ENCODE measurements around the gene MRPL58.
"Not testable (repeated sequence)": the region's sequence is repeated elsewhere in the genome, so short reads cannot be mapped to it uniquely, and the experiment has no call there.

MRPL58 gene

DNA sequence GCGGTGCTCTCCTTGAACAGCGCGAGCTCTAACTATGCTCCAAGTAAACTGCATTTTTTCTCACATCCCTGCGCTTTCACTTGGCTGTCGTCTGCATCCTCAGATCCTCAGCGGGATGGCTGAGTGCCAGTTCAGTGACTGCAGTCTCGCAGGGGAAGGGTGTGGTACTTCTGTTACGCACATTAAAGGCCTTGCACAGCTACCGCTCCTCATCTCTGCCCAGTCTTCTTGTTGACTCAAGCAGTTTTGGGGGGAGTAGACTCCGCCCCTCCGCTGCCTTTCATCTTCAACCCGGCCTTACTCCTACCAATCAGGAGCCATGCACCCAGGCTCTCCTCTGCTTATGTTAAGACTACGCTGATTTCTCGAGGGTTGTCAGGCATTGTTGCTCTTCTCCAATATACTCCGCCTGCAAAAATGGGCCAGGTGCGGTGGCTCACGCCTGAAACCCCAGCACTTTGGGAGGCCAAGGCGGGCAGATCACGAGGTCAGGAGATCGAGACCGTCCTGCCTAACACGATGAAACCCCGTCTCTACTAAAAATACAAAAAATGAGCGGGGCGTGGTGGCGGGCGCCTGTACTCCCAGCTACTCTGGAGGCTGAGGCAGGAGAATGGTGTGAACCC lies 24.3 kb downstream of the MRPL58 start:
- in situ Hi-C loops (cut with MboI; ENCODE audit: low pct_unique_long_range_greater_than_20kb, low sequenced_read_pairs): no loop called here
- DNase-seq: no peak

DNA sequence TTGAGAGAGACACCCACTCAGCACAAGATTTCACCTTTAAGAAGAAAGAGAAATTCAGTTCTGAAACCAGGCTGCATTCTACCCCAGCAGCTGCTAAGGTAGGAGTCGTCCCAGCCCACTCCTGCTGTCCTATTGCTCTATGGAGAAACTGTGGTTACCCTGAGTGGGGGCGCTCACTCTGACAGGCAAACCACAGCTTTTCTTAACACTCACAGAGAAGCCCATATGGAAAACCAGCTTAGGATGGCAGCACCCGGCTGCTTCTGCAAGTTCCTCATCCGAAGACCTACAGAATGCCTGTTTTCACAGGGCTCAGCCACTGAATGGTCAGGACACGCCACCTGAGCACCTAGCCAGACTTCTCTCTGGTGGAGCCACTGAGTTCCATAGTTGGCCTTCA lies 26.8 kb downstream of the MRPL58 start:
- in situ Hi-C loops (cut with MboI; ENCODE audit: low pct_unique_long_range_greater_than_20kb, low sequenced_read_pairs): no loop called here
- DNase-seq: peak; percentile 72

DNA sequence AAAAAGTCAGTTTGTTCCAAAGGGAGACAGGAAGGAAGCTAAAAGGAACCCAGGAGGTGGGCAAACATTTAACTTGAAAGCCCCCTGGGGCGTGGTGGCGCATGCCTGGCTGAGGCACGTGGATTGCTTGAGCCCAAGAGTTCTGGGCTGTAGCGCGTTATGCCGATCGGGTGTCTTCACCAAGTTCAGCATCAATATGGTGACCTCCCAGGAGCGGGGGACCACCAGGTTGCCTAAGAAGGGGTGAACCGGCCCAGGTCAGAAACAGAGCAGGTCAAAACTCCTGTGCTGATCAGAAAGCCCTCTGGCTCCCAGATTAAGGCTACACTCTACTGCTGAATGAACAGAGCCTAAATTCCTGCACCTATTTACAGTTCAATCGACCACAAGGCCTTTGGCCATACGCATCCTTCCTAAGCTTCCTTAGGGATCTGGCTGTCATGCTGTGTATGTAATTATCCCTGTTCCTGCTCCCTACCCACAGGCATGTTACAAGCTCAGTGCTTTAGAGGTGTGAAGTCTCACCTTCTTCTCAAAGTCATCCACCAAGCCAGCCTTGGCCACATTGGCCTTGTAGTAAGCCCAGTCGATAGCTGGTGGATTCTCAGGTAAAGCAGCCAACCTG lies 29.3 kb downstream of the MRPL58 start:
- DNase-seq: no peak
- in situ Hi-C loops (cut with MboI; ENCODE audit: low pct_unique_long_range_greater_than_20kb, low sequenced_read_pairs): no loop called here

DNA sequence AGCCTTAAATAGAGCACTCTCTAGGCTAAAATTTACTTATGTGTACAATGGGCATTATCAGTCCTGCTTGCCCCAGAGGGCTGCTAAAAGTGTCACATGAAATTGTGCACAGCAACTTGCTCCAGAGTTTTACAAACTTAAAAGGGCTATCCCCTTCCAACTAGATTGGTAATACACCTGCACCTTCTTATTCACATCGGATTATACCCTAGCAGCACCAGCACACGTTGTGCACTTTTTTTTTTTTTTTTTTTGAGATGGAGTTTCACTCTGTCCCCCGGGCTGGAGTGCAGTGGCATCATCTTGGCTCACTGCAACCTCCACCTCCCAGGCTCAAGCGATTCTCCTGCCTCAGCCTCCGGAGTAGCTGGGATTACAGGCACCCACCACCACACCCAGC lies 31.3 kb downstream of the MRPL58 start:
- DNase-seq; in situ Hi-C loops (cut with MboI; ENCODE audit: low pct_unique_long_range_greater_than_20kb, low sequenced_read_pairs): not testable (repeated sequence)

DNA sequence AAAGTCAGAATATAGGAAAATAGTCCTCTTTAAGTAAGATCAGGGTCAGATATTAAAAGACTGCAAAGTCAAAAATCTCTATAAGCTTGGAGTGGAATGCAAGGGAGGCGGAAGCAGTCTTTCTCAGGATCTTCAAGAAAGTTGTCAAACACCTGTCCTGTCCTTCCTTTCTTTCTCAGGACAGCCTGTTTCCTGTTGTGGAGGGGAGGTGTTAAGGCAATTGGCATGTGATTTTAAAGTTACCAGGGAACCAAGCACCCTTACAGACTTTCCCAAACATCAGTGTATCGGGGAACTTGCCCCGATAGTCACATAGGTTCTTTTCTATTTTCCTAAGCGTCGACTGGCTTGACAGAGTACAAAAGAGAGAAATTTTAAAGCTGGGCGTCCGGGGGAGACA lies 32.2 kb downstream of the MRPL58 start:
- in situ Hi-C loops (cut with MboI; ENCODE audit: low pct_unique_long_range_greater_than_20kb, low sequenced_read_pairs): no loop called here
- DNase-seq: no peak

DNA sequence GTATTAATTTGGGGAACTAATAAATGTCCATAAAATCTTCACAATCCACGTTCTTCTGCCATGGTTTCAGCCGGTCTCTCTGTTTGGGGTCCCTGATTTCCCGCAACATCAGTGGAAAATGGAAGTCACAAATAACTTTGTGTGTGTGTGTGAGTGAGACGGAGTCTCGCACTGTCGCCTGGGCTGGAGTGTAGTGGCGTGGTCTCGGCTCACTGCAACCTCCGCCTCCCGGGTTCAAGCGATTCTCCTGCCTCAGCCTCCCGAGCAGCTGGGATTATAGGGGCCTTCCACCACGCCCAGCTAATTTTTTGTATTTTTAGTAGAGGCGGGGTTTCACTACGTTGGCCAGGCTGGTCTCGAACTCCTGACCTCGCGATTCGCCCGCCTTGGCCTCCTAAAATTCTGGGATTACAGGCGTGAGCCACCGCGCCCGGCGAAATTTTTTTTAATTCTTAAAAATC lies 33.5 kb downstream of the MRPL58 start:
- in situ Hi-C loops (cut with MboI; ENCODE audit: low pct_unique_long_range_greater_than_20kb, low sequenced_read_pairs); DNase-seq: not testable (repeated sequence)

DNA sequence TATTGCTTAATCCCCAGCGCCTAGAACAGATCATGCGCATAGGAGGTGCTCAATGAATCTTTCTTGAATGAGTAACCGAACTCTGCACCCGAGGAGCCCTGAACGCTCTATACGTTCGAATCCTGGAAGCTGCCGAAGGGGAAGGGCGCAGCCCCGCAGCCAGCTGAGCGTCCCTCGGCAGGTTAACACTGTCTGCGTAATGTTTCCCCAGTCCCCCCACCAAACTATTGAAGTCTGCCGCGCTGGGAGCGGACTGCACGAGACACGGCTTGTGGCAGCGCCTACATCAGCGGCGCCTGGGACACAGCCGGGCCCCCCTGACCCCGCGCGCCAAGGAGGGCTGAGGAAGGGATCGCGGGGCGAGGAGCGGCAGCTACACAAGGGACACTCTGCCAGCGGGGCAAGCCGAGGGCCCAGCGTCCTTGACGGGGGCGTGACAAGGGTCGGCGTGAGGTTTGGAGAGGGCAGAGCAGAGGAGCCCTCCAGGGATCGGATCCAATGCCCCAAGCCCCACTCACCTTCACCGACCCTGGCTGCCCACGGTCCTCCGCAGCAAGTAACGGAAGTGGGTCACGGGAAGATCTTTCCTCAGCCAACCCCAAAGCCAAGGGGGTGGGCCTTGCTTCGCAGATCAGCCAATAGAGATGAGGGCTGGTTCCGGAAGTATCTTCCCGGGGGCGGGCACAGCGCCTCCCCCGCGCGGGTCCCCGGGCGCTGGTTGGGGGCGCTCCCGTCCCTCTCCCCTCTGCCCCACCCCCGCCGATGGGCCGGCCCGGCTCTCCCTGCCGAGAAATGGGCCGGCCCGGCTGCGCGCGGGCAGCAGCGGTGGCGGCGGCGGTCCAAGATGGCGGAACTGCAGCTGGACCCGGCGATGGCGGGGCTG lies 34.2 kb downstream of the MRPL58 start, which contains the start of the genes ATP5PD and KCTD2:
ATP5PD (minus strand) TSS at position 563 of the 883 bp plus-strand sequence. CDS start 4,319 bp downstream, outside the sequence.
KCTD2 (plus strand) TSS at position 819 of the 883 bp plus-strand sequence; CDS start at position 845, 26 bp downstream.
- in situ Hi-C loops (cut with MboI; ENCODE audit: low pct_unique_long_range_greater_than_20kb, low sequenced_read_pairs): no loop called here
- peak; percentile 97 for DNase-seq

DNA sequence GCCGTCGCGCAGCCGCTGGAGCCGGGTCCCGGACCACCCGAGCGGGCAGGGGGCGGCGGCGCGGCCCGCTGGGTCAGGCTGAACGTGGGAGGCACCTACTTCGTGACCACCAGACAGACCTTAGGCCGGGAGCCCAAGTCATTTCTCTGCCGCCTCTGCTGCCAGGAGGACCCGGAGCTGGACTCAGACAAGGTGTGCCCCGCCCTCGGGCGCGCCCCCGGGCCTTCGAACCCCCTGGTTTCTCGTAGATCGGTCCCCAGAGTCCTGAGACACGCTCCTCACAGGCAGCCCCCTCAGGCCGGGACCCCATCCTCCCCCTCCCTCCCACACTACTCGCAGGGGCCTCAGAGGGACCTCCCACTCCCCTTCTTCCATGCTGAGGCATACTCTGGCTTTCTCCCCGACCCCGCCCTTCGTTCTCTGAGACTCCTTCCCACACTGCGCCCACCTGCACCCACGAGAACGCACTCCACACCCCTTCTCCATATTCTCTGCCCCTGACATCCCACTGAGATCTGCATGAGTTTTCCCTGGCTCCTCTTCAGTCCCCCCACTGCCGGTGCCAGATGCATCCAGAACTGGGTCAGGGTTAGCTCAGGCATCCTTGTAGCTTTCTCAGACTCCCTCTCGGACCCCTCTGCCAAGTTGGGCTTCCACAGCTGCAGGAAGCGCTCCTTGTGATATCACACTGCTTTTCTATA lies 35.1 kb downstream of the MRPL58 start:
- in situ Hi-C loops (cut with MboI; ENCODE audit: low pct_unique_long_range_greater_than_20kb, low sequenced_read_pairs): no loop called here
- no peak for DNase-seq

DNA sequence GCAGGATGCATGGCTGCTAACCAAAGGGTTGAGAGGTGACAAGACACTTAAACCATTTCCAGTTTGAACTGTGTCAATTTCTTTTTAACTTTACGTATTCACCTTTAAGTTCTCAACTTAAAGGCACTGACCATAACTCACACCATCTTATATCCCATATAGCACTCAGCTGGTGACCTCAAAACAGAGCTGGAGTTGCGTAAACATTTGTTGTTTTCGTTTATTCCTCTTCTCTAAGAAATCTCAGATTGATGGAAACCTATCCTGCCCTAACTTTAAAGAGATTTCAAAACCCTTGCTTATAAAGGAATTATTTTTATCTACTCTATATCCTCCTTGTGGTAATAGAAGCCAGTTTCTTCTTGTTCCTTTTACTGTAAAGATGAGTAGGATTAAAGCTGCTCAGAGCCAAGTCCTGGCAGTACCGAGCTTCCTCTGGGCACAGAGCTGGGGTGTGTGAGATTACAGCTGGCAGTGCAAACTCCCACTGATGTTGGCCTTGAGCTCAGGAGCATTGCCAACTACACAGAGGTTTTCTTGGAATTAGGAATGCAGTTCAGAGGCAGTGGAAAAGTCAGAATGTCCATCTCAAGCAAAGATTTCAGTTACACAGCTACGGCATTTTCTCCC lies 35.9 kb downstream of the MRPL58 start:
- no peak for DNase-seq
- in situ Hi-C loops (cut with MboI; ENCODE audit: low pct_unique_long_range_greater_than_20kb, low sequenced_read_pairs): no loop called here

DNA sequence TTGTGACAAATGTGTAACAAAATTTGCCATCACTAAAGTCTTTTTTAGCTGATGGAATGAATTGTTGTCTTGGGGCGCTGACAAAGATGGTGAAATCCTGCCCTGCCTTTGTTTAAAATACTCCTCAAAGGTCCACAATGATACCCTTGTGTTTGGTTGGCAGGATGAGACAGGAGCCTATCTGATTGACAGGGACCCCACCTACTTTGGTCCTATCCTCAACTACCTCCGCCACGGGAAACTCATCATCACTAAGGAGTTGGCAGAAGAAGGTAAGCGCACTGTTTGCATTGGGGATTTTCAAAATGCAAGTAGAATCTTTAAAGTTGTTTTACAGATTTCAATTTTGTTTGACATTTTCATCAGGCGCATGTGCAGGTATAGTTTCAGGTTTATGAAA lies 36.6 kb downstream of the MRPL58 start:
- in situ Hi-C loops (cut with MboI; ENCODE audit: low pct_unique_long_range_greater_than_20kb, low sequenced_read_pairs): no loop called here

DNA sequence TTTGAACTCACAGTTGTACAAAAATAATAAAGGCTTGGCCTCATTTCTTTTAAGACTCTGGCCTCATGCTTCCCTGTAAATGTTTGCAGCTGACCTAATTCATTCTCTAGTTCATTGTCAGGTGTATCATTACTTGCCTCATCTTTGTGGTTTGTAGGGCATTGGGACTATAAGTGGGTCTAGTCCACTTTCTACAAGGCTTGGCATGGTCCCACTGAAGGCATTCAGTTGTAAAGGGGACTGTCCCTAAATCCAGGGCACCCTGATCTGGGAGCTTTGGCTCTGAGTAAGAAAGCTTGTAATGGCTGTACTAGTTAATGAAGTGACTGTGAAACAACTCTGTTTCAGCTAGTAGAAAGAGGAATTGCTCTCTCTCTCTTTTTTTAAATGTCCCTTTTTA lies 37.2 kb downstream of the MRPL58 start:
- no peak for DNase-seq
- in situ Hi-C loops (cut with MboI; ENCODE audit: low pct_unique_long_range_greater_than_20kb, low sequenced_read_pairs): no loop called here

More for the DNA sequence above, 36.6 kb downstream of the MRPL58 start:
- DNase-seq: no peak

DNA sequence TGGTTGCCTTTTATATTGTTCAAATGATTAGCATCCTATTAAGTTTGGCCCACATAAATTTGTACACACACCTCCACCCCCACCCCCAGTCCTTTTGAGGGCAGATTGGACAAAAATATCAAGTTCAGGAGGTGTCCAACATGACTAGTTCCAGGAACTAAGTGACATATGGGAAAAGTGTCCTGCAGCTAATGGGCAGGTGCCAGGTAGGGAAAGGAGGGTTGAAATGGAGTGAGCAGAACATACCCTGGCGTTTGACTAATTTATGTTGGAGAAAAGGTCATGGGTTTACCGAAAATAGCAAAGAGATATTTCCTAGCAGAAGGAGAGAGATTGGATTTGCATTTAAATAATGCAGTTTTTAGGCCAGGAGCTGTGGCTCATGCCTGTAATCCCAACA lies 39.5 kb downstream of the MRPL58 start:
- in situ Hi-C loops (cut with MboI; ENCODE audit: low pct_unique_long_range_greater_than_20kb, low sequenced_read_pairs): no loop called here
- no peak for DNase-seq

DNA sequence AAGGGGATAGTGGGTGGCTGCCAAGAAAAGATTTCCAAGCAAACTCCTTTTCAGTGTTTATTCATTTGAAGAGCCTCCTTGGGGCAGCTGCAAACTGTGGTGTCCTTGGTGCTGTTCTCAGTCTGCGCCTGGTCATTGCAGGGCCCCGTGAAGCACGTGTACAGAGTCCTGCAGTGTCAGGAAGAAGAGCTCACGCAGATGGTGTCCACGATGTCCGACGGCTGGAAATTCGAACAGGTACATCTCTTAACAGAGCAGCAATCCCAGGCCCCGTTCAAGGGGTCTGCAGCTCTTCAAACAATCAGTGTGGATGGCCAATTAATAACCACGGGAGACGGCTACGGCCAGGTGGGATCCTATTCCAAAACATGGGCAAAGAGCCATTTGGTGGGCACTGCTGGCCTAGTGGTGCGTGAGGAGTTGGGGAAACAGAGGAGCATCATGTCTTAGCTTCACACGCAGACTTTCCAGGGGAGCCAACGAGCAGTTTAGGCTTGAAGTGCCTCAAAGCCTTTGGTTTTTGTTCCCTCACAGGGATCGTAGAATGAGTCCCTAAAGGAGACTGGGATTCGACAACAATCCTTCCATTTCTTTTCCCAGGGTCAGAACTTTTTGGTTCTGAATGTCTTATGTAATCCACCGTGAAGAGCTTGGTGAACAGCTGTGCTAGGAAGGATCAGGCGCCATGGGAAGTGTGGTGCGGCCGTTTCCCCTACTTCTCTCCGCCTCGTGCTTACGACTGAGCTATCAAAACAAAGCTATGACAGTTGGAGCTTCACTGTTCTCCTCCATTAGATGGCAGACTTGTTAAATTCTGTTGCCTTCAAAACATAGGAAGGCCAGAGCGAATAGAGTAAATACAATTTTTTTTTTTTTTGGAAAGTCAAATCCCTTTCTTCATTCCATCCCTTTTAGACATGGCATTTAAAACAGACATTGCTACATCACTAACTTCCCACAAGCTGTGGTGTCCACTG lies 47.2 kb downstream of the MRPL58 start:
- in situ Hi-C loops (cut with MboI; ENCODE audit: low pct_unique_long_range_greater_than_20kb, low sequenced_read_pairs): no loop called here
- peak; percentile 72 for DNase-seq

DNA sequence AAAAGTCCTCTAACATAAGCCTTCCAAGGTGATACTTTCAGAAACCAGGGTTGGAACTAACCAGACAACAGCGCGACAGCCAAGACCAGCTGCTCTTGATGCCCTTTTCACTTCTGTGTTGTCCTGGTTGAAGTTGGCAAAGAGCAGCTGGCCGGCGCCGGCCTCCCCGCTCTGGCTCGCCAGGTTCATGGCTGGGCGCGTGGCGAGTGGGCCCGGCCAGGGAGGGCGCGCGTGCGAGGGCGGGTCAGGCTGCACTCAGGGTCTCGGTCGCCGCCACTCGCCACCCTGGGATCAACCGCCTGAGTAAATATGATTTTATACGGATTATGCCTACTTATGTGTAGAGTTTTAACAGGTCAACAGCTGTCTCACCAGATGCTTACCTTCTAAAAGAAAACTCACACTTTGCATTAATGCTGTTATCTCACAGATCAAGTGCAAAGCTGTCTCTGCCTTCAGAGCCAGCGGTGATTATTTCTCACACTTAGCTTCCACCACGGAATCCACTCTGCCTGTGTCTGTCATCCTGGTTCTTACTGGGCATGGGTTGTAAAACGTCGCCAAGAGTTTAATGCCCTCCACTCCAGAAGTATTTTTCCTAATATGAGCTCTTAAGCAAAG lies 48.1 kb downstream of the MRPL58 start:
- in situ Hi-C loops (cut with MboI; ENCODE audit: low pct_unique_long_range_greater_than_20kb, low sequenced_read_pairs): no loop called here
- DNase-seq: no peak

DNA sequence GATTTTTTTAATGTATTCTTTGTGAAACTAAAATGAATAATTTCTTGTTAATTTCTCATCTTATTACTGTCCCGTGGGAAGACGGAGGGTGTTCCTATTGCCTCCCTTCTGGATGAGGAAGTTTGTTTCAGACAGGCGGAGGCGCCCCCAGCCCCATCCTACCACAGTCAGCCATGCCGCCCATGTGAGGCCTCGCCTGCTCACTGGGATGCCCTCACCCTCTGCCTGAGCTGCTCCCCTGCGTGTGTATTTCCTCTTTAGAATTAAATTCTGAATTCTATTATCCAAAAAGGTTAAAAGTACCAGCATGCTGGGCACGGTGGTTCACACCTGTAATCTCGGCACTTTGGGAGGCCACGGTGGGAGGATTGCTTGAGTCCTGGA lies 48.6 kb downstream of the MRPL58 start:
- in situ Hi-C loops (cut with MboI; ENCODE audit: low pct_unique_long_range_greater_than_20kb, low sequenced_read_pairs): no loop called here
- no peak for DNase-seq

DNA sequence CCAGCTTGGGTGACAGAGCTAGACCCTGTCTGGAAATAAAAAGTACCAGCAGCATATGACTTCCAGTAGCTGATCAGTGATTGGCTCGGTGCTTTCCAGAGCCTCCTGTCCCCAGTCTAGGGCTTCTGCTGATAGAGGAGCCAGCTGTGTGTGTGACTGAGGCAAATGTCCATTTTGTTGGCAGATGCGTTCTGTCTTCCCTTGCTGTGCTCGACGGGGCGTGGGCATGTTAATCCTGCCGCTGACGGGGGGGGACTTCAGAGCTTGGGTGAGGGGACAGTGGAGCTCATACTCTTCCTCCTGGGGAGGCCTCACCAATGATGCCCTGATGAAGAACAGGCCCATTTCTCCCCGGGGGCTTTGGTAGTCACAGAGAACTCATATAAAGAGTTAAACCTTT lies 49.1 kb downstream of the MRPL58 start:
- DNase-seq: no peak
- in situ Hi-C loops (cut with MboI; ENCODE audit: low pct_unique_long_range_greater_than_20kb, low sequenced_read_pairs): no loop called here

DNA sequence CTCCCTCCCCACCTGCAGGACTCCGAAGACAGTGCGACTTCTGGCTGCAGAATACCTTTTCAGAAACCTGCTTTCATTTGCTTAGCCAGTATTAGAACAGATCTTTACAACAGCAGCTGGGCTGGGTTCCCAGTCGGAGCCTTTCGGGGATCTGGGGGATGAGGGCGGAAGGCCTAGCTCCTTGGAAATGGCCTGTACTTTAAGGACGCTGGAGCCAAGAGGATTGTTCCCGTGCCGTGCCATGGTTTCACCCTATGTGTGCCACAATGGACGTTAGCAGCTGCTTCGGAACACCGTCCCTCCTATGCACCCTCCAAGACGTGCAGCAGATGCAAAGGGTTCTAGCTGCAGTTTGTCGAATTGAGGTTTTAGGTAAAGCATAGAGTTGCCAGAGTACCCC lies 50.7 kb downstream of the MRPL58 start:
- in situ Hi-C loops (cut with MboI; ENCODE audit: low pct_unique_long_range_greater_than_20kb, low sequenced_read_pairs): no loop called here
- DNase-seq: no peak
